Endothelial cell of umbilical vein (primary cell): ENCODE results near the gene C1QTNF4.
"Not testable (repeated sequence)": the region's sequence is repeated elsewhere in the genome, so short reads cannot be mapped to it uniquely, and the experiment has no call there.

Source experiments
- EZH2 ChIP-seq: IDR thresholded peaks from 2 replicates; pipeline ENCODE4 v1.6.1; 2012; ENCODE audit warnings: borderline replicate concordance, low read depth, mild to moderate bottlenecking, moderate library complexity, low read length, inconsistent platforms; ENCODE audit not compliant: severe bottlenecking
- MAX ChIP-seq: IDR thresholded peaks from 2 replicates; pipeline ENCODE4 v1.6.1; 2011; ENCODE audit not compliant: insufficient read depth, insufficient read length

GRCh38 chr11:47546274-47546673, 47.9 kb downstream of the C1QTNF4 start:
- not testable (repeated sequence) for TF ChIP-seq EZH2, MAX
